GM20000 (cell line): ENCODE results near the gene BPGM.

Experiments
- DNase-seq: peaks from one replicate; pipeline ENCODE4 v3.0.0; 2012; ENCODE audit warnings: low spot score
- CTCF ChIP-seq: IDR thresholded peaks from 2 replicates; pipeline ENCODE4 v1.5.1; 2012; ENCODE audit warnings: mild to moderate bottlenecking, control low read depth; ENCODE audit errors: extremely low read depth, missing control alignments

Gene BPGM

GRCh38 chr7:134723892-134724291 is 77.2 kb downstream of the BPGM start:
- TF ChIP-seq CTCF = no peak
- no peak for DNase-seq

- peak; percentile 22 for TF ChIP-seq CTCF
- DNase-seq = peak; percentile 42
Observed at GRCh38 chr7:134724606-134725005, 78.0 kb downstream of the BPGM start.

- TF ChIP-seq CTCF = no peak
- DNase-seq = no peak
Observed at GRCh38 chr7:134726581-134726980, 79.9 kb downstream of the BPGM start.

- DNase-seq = no peak
Observed at GRCh38 chr7:134727711-134728110, 81.1 kb downstream of the BPGM start.

More at GRCh38 chr7:134727711-134728110, 81.1 kb downstream of the BPGM start:
- TF ChIP-seq CTCF = no peak
